Pons (tissue), 1 donor: ENCODE results near the gene SMIM32.

ENCODE experiments used
- DNase-seq: peaks from one replicate; pipeline ENCODE4 v3.0.0-alpha.2; 2016; ENCODE audit warnings: low spot score

The SMIM32 gene

DNA sequence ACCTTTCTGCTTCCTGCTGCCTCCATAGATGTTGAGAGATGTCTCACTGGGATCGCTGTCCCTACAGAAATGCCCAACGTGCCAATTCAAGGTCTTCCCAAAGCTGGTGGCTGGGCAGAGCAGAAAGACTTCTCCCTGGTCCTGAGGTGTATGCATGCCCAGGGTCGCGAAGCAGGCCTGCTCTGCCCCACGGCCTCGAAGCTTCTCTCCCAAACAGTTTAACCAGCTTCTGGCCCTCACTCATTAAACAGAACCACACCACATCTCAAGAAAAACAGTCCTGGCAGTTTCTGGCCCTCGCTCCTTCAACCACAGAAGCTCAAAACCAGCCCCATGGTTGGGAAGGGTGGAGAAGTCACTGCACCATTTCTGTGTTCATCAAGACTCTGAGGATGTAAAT lies 14.7 kb upstream of the SMIM32 start:
- DNase-seq = no peak

GRCh38 chr5:136206361-136206760 lies 13.4 kb upstream of the SMIM32 start:
- no peak for DNase-seq

DNA sequence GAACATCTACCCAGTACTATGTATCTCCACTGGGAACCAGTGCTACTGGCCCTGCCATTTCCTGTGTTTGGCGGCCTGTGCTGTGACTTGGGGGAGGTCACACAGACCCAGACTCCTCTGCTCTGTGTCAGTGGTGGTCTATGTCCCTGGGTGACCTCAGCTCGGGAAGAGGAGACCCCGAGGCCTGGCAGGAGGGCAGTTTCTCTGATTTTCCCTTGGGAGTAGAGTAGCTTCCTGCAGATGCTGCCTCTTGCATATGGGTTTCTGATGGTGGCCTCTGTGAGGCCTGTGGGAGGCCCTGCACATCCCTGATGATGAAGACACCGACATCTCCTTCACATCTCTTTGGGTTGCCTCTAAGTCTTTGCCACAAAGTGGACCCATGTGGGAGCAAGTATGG lies 13.0 kb upstream of the SMIM32 start:
- no peak for DNase-seq

GRCh38 chr5:136205061-136205702 lies 12.2 kb upstream of the SMIM32 start:
- DNase-seq = no peak

DNA sequence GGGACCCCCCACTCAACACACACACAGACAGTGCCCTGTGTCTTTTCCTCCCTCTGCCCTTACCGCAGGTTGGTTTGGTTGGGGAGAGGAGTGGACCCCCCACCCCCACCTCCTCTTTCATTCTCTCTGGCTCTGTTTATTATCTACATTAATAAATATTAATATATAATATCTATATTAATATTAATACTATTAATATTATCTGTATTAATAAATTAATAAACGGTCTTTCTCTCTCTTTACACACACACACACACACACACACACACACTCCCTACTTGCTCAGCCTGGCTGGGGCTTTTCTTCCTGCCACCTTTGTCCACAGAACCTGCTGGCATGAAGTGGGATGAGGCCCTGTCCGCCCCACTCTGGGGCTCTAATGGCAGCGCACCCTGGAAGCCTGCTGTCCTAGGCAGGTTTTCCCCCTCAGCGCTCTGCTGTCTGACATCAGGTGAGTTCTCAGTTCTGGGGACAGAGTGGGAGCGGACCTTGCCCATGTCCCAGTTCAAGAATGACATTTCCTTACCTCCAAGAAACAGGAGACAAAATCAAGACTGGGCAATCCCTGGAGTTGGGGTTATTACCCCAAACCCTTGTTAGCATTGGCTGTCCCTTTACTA lies 10.5 kb upstream of the SMIM32 start:
- no peak for DNase-seq

DNA sequence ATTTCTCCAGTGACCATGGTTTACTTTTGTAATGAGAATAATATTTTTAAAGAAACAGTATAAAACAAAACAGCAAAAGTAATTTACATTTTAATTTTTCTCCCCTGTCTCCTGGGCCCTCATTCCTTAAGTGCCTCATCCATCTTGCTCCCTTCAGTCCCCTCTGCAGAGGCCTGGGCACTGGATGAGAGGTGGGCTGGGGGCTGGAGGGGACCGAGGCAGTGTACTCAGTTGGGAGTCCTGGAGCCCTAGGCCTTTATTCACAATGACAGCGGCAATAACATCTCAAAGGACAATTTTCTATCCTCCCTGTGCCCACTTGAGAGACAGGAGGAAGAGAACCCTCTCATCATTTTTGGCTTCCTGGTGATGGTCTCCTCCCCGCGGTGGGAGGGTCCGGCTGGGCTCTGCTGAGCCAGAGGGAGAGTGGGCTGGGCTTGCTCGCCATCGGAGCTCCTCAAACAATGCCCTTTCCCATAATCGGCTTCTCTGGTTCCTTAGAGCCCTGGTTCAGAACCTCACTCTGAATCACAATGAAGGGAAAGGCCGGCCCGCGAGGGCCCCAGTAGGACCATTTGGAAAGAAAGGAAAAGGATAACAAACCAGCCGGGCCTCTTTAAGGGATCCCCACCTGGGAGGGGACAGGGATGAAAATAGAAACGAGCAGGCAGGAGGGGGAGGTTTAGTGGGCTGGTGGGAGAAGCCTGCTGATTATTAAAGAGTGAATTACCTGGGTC lies 9.7 kb upstream of the SMIM32 start:
- no peak for DNase-seq

- no peak for DNase-seq
Measured at GRCh38 chr5:136201870-136202269, 8.9 kb upstream of the SMIM32 start.

- DNase-seq = no peak
Measured at GRCh38 chr5:136200761-136201160, 7.8 kb upstream of the SMIM32 start.

DNA sequence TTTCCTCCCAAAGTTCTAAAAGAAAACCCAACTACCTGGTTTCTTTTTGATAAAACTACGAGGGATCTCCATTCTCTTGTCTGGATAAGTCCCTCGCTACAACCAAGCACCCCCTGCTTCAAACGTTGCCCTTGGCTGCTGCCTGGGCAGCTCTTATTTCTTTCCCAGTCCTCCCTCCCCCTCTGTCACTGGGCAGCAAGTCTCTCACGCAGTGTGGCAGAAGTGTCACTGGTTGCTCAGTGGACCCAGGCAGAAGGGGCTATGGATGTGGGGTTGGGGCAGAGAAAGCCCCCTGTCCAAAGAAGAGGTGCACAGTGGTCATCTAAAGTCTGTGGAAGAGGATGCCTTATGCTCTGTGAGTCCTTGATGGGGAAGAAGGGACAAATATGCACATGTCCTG lies 7.2 kb upstream of the SMIM32 start:
- no peak for DNase-seq

GRCh38 chr5:136199408-136199807 lies 6.4 kb upstream of the SMIM32 start:
- no peak for DNase-seq

GRCh38 chr5:136198453-136198852 lies 5.5 kb upstream of the SMIM32 start:
- DNase-seq = no peak

- no peak for DNase-seq
Measured at GRCh38 chr5:136197462-136198142, 4.6 kb upstream of the SMIM32 start.

GRCh38 chr5:136195971-136196820 lies 3.2 kb upstream of the SMIM32 start:
- no peak for DNase-seq

DNA sequence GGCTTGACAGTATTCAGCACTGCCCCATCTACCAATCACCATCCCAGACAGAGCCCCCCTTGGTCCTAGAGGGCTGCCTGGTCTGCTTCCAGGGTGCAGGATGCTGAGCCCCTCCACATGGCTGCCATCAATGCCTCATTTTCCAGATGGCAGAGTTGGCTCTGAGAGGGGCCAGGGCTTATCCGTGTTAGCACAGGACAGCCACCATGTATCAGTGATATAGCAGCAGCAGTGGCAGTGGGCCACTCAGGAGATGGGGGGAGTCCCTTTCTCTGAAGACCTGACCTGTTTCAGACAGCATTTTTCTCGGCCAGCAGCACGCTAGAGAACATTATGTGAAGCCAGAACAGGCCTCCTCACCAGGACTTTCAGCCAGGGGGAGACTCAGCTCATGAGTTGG lies 1.6 kb upstream of the SMIM32 start:
- no peak for DNase-seq

- DNase-seq = no peak
Measured at GRCh38 chr5:136193322-136193935, 467 bp upstream of the SMIM32 start.

- DNase-seq = no peak
Measured at GRCh38 chr5:136192015-136192525, 892 bp downstream of the SMIM32 start.

DNA sequence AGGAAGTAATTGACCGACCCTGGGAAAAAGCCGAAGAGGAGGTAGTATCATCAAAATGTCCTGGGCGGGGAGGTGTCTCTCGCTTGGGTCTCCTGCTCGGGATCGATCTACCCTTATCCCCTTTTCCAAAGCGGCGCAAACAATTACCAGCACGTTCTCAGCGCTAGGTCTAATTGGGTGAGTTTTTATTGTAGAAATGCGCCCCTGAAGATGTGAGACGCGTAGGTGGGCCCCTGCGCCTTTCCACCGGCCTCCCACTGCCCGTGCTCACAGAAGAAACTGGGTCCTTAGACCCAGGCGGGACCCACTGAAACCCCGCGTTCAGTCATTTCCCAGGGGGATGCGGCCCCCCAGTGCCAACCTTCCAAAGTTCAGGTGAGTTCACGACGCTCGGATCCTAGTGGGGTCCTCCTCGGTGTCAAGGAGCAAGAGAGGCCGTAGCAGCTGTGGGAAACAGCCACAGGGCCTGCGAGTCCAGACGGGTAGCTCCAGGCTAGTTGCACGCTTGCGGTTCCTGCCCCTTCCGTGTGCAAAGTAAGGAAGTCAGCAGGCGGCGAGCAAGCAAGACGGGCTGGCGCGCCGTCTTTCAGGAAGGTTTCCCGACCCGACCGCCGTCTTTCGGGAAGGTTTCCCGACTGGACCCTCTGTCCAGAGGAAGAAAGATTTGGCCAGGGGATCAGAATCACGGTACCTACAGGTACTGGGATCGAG lies 1.5 kb downstream of the SMIM32 start:
- no peak for DNase-seq

- no peak for DNase-seq
Measured at GRCh38 chr5:136190904-136191303, 2.1 kb downstream of the SMIM32 start.

GRCh38 chr5:136190091-136190720 lies 2.8 kb downstream of the SMIM32 start:
- no peak for DNase-seq

DNA sequence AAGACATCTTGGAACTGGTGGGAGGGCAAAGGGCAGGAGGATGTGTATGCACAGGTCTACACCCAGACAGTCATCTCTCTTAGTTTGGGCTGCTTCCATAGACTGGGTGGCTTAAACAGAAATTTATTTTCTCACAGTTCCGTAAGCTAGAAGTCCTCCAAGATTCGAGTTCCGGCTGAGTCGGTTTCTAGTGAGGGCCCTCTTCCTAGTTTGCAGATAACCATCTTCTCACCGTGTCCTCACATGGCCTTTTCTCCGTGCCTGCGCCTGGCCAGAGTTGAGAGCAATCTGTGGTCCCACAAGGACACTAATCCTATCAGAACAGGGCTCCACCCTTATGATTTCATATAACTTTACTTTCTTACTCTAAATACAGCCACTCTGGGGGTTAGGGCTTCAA lies 4.1 kb downstream of the SMIM32 start:
- DNase-seq = no peak
